Measurements from ENCODE around the gene CST3.

Gene CST3

GRCh38 chr20:23673209-23673608, 35.5 kb upstream of the CST3 start:
- H3K27me3 ChIP-seq (ENCODE audit: insufficient read depth, low read depth) = no peaks in the 10 kb centered on the region
- no peak for TF ChIP-seq CTCF (conservative IDR thresholded peaks at IDR 0.05; ENCODE audit: low read depth, low read length)
- no peaks in the 10 kb centered on the region for H3K36me3 ChIP-seq (ENCODE audit: insufficient read depth)
- H3K79me2 ChIP-seq (ENCODE audit: insufficient read depth, low read depth) = no peaks in the 10 kb centered on the region
- no peaks in the 10 kb centered on the region for H3K4me1 ChIP-seq (ENCODE audit: low read depth, poor library complexity, severe bottlenecking)
- no peak overlapping the region for H2AFZ ChIP-seq (ENCODE audit: low read depth)
- H3K9ac ChIP-seq = no peak overlapping the region
- H3K4me2 ChIP-seq = no peak overlapping the region
- no peaks in the 10 kb centered on the region for H4K20me1 ChIP-seq (ENCODE audit: insufficient read depth)
- no peak overlapping the region for H3K27ac ChIP-seq
- H3K4me3 ChIP-seq (IDR thresholded peaks at IDR 0.05; ENCODE audit: insufficient read depth, low read depth, low read length) = no peak overlapping the region

- no peaks in the 10 kb centered on the region for H3K36me3 ChIP-seq (ENCODE audit: insufficient read depth)
- no peak overlapping the region for H3K9ac ChIP-seq
- H3K79me2 ChIP-seq (ENCODE audit: insufficient read depth, low read depth) = no peaks in the 10 kb centered on the region
- no peak overlapping the region for H3K4me3 ChIP-seq (IDR thresholded peaks at IDR 0.05; ENCODE audit: insufficient read depth, low read depth, low read length)
- no peak overlapping the region for H3K27ac ChIP-seq
- H3K4me2 ChIP-seq = no peak overlapping the region
- no peaks in the 10 kb centered on the region for H3K27me3 ChIP-seq (ENCODE audit: insufficient read depth, low read depth)
- H4K20me1 ChIP-seq (ENCODE audit: insufficient read depth) = no peaks in the 10 kb centered on the region
- H3K4me1 ChIP-seq (ENCODE audit: low read depth, poor library complexity, severe bottlenecking) = no peaks in the 10 kb centered on the region
- H2AFZ ChIP-seq (ENCODE audit: low read depth) = no peak overlapping the region
- no peak for TF ChIP-seq CTCF (conservative IDR thresholded peaks at IDR 0.05; ENCODE audit: low read depth, low read length)
Observed at GRCh38 chr20:23672158-23672557, 34.4 kb upstream of the CST3 start.

GRCh38 chr20:23671479-23671878, 33.7 kb upstream of the CST3 start:
- H3K79me2 ChIP-seq (ENCODE audit: insufficient read depth, low read depth) = no peaks in the 10 kb centered on the region
- H3K36me3 ChIP-seq (ENCODE audit: insufficient read depth) = no peaks in the 10 kb centered on the region
- TF ChIP-seq CTCF (conservative IDR thresholded peaks at IDR 0.05; ENCODE audit: low read depth, low read length) = no peak
- H4K20me1 ChIP-seq (ENCODE audit: insufficient read depth) = no peaks in the 10 kb centered on the region
- H3K4me2 ChIP-seq = no peak overlapping the region
- no peak overlapping the region for H3K4me3 ChIP-seq (IDR thresholded peaks at IDR 0.05; ENCODE audit: insufficient read depth, low read depth, low read length)
- H3K9ac ChIP-seq = no peak overlapping the region
- no peak overlapping the region for H3K27ac ChIP-seq
- no peaks in the 10 kb centered on the region for H3K4me1 ChIP-seq (ENCODE audit: low read depth, poor library complexity, severe bottlenecking)
- no peak overlapping the region for H2AFZ ChIP-seq (ENCODE audit: low read depth)
- no peaks in the 10 kb centered on the region for H3K27me3 ChIP-seq (ENCODE audit: insufficient read depth, low read depth)

GRCh38 chr20:23670361-23670760, 32.6 kb upstream of the CST3 start:
- no peak overlapping the region for H3K27ac ChIP-seq
- H3K4me3 ChIP-seq (IDR thresholded peaks at IDR 0.05; ENCODE audit: insufficient read depth, low read depth, low read length) = no peak overlapping the region
- H3K36me3 ChIP-seq (ENCODE audit: insufficient read depth) = no peaks in the 10 kb centered on the region
- H3K79me2 ChIP-seq (ENCODE audit: insufficient read depth, low read depth) = no peaks in the 10 kb centered on the region
- H3K4me2 ChIP-seq = no peak overlapping the region
- no peaks in the 10 kb centered on the region for H4K20me1 ChIP-seq (ENCODE audit: insufficient read depth)
- no peak for TF ChIP-seq CTCF (conservative IDR thresholded peaks at IDR 0.05; ENCODE audit: low read depth, low read length)
- H3K4me1 ChIP-seq (ENCODE audit: low read depth, poor library complexity, severe bottlenecking) = no peaks in the 10 kb centered on the region
- no peak overlapping the region for H2AFZ ChIP-seq (ENCODE audit: low read depth)
- H3K27me3 ChIP-seq (ENCODE audit: insufficient read depth, low read depth) = no peaks in the 10 kb centered on the region
- no peak overlapping the region for H3K9ac ChIP-seq

GRCh38 chr20:23669866-23670265, 32.1 kb upstream of the CST3 start:
- TF ChIP-seq CTCF (conservative IDR thresholded peaks at IDR 0.05; ENCODE audit: low read depth, low read length) = no peak
- Histone ChIP-seq H3K4me3 (IDR thresholded peaks at IDR 0.05; ENCODE audit: insufficient read depth, low read depth, low read length) (no peak overlapping the region), H2AFZ (ENCODE audit: low read depth) (no peak overlapping the region), H3K79me2 (ENCODE audit: insufficient read depth, low read depth) (no peaks in the 10 kb centered on the region), H3K27ac (no peak overlapping the region), H4K20me1 (ENCODE audit: insufficient read depth) (no peaks in the 10 kb centered on the region), H3K36me3 (ENCODE audit: insufficient read depth) (no peaks in the 10 kb centered on the region), H3K4me1 (ENCODE audit: low read depth, poor library complexity, severe bottlenecking) (no peaks in the 10 kb centered on the region), H3K27me3 (ENCODE audit: insufficient read depth, low read depth) (no peaks in the 10 kb centered on the region), H3K4me2 (no peak overlapping the region), H3K9ac (no peak overlapping the region)

Data from KMS-11 (cell line).